Astrocyte of the spinal cord (primary cell): ENCODE data around the gene ZNF367.

Experiments
- DNase-seq: peaks from one replicate; pipeline ENCODE4 v3.0.0; 2011; ENCODE audit warnings: low read depth, low spot score
- H3K4me3 ChIP-seq: 2 replicates; pipeline ENCODE4 v1.5.1; 2011; ENCODE audit warnings: low read depth, mild to moderate bottlenecking, low read length, moderate library complexity
- CTCF ChIP-seq: IDR thresholded peaks from 2 replicates; pipeline ENCODE4 v1.5.1; 2012; ENCODE audit warnings: low read depth, mild to moderate bottlenecking, low read length, inconsistent platforms
- in situ Hi-C: cut with HindIII; loops from 2 replicates; pipeline ENCODE4 v1.10.0; 2017; ENCODE audit warnings: low sequenced_read_pairs

Gene ZNF367

DNA sequence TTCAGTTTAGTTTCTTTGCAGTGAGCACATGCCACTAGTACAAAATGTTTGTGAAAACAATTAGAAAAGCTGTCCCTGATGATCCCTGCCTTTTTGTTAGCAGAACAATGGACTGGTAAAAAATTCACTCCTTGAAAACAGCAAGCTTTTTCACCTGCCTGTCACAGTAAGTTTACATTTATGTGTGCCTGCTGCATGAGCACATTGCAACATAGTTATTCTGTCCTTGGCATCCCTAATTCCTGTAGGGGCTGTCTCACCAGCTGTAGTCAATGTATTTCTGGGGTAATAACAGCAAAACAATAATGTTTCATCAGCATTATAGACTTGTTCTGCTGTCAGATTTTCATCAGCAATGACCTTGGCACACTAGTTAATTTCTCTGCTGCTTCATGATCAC is 11.6 kb upstream of the ZNF367 start:
- no peak for TF ChIP-seq CTCF
- no peak for DNase-seq
- H3K4me3 ChIP-seq, result no peak overlapping the region
- in situ Hi-C loops, result no loop called here

- no peak overlapping the region for H3K4me3 ChIP-seq
- no peak for TF ChIP-seq CTCF
- in situ Hi-C loops, result no loop called here
- no peak for DNase-seq
Observed at GRCh38 chr9:96425500-96426169, 7.5 kb upstream of the ZNF367 start.

- in situ Hi-C loops, result no loop called here
- no peak for DNase-seq
- TF ChIP-seq CTCF, result no peak
- H3K4me3 ChIP-seq, result no peak overlapping the region
Observed at GRCh38 chr9:96423985-96424336, 5.8 kb upstream of the ZNF367 start.

GRCh38 chr9:96423322-96423984 is 5.3 kb upstream of the ZNF367 start:
- no peak for TF ChIP-seq CTCF
- H3K4me3 ChIP-seq, result no peak overlapping the region
- in situ Hi-C loops, result no loop called here
- DNase-seq, result no peak

DNA sequence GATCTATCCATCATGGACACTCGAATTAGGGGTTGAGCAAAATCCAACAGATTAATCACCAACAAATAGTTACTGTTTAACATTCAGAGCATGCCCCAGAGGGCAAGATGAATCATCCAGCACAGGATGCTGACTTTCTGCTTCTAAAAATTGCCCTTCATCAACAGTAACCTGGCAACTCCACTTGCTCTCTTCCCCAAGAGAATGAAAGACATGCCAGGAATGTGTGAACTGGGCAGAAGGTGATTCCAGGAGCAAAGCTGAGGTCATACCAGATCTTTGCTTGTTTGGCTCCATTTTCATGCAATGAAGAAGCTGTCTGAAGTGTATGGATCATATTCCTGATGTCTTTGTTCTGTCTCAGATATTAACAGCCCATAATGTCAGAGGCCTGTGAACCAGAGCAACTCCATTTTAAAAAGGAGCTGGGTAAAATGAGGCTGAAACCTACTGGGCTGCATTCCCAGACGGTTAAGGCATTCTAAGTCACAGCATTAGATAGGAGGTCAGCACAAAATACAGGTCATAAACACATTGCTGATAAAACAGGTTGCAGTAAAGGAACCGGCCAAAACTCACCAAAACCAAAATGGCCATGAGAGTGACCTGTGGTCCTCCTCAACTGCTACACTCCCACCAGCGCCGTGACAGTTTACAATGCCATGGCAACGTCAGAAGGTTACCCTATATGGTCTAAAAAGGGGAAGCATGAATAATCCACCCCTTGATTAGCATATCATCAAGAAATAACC is 2.5 kb upstream of the ZNF367 start:
- in situ Hi-C loops, result no loop called here
- H3K4me3 ChIP-seq, result no peak overlapping the region
- peak; percentile 90 for DNase-seq

GRCh38 chr9:96419691-96419969 is 1.5 kb upstream of the ZNF367 start:
- DNase-seq, result peak; percentile 13
- H3K4me3 ChIP-seq, result peak overlapping the region; percentile 74
- in situ Hi-C loops, result no loop called here
- no peak for TF ChIP-seq CTCF

More for the DNA sequence above, 2.5 kb upstream of the ZNF367 start:
- TF ChIP-seq CTCF, result no peak
